Esophagus squamous epithelium (tissue), 4 donors: ENCODE results near the gene CASK.

Source experiments
- CTCF ChIP-seq, 6 experiments: fragments of 450-650 bp in 4 of 6; fragments of 200-600 bp in 2 of 6; sonication (generic) in 2 of 6; IDR thresholded peaks; one replicate each; pipeline ENCODE4 v1.5.1; 2016 to 2019; ENCODE audit warnings: antibody characterized with exemption in 6 of 6, mild to moderate bottlenecking in 4 of 6, moderate library complexity in 4 of 6
- POLR2A ChIP-seq, 4 donors: fragments of 450-650 bp; IDR thresholded peaks; one replicate each; pipeline ENCODE4 v1.6.1; 2017; ENCODE audit warnings: antibody characterized with exemption in 4 of 4, mild to moderate bottlenecking in 4 of 4, moderate library complexity in 3 of 4

GRCh38 chrX:41877167-41877566 lies 46.2 kb downstream of the CASK start:
- TF ChIP-seq CTCF (IDR thresholded peaks at IDR 0.05) (no peak), POLR2A (IDR thresholded peaks at IDR 0.05) (no peak)
